Stimulated activated naive CD4-positive, alpha-beta T cell (primary cell): Measurements from ENCODE around the gene TICRR.

Experiments used
- DNase-seq, 6 experiments: peaks; one replicate each; lab custom pipeline; 2025; lab: John Stamatoyannopoulos, UW

Gene TICRR

DNA sequence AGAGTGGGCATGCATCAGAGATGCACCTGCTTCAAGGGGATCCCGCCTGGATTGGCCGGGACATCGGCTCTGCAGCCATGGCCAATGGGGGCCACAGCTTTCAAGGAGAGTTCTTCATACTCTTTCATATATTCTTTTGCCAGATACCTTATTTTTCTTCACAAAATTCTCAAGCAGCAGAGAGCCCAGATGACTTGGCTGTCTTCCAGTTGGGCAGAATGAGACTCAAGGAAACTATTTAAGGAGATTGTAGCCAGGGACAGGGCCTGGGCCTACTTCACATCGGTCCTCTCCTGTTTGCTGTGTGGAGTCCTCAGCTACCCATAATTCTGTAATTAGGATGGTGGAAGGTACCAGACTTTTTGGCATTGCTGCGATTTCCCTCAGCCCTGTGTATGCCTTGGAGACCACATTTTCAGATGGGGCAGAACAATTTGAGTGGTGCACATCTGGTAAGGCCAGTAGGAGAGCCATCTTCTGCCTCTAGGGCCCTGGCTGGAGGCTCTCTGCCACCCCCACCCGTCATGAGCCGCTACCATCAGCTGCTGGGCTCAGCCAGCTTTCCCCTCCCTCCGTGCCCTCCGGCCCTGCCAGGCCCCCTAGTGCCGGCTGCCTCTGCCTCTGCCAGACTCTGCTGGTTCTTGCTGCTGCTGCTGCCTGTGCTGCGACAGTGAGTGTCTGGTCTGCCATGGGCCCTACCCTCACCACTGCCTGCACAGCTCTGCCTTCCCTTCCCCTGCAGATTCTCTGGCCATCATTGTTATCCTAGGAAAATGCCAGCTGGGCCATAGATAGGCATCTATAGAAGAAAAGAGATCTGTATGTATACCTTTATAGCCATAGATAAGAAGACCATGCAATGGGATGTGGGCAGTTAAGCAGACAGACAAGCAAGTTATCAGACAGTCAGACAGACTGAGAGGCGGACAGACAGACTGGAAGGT is 97.2 kb downstream of the TICRR start:
- DNase-seq, result no peak

DNA sequence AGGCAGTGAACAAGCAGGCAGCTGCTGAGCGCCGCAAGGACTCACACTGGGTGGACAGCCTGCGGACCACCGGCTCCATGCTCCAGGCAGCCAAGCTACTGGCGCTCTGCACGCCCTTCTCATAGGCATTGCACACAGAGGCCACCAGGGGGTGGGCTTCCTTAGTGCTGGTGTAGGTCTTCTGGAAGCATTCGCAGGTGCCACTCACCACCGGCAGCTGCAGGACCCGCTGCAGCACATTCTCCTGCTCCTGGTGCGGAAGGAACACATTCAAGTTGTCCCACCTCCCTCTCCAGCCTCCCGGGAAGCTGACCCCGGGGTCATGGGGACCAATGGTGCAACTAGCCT is 97.9 kb downstream of the TICRR start:
- DNase-seq, result no peak

DNA sequence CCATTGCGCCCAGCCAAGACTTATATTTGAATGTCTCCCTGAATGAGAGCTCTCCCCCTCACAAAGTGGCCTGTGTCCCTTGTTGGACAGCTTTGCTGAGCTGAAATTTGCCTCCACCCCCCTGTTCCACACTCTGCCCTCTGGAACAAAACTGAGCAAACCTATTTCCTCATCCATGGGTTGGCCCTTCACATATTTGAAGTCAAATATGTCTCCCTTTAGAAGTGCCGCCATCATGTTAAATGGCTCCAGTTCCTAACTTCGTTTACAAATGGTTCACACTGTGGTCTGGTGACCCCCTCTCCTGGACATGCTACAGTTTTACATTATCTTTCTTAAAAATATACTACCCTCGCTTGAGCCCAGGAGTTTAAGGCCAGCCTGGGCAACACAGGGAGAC is 99.3 kb downstream of the TICRR start:
- no peak for DNase-seq

DNA sequence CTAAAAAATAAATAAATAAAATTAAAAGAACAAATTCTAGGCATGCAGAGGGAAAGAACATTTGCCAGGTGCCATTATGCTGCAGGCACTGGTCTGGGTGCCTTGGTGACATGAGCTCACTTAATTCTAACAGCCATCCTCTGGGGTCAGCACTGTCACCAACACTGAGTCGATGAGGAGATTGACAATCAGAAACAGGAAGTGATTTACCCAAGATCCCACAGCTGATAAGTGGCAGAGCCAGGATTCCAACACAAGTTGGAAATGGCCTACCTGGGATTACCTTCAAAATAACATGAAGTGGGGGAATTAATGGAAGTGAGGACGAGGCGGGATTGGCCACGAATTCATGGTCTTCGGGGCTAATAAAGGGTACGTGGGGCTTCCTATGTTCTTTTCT is 100.3 kb downstream of the TICRR start:
- DNase-seq, result no peak

DNA sequence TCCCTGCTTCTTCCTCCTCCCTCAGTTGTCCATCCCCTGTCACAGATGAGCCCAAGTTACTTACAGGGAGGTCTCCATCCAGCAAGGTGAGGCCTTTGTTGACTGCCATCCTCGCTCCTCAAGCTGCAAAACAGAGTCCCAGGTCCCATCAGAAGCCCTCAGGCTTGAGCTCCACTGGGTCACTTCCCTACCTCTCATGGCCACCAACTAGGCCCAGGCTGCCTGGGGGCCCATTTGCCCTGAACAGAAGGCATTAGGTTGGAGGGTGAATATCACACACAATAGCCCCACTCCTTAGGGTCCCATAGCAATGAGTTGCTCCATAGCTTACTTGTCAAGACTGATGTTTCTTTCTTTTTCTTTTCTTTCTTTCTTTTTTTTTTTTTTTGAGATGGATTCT is 102.1 kb downstream of the TICRR start:
- no peak for DNase-seq
